ENCODE measurements around the gene TRIM8. TPM values are rescaled to one million over a fixed set of nuclear protein-coding genes. Genes with fewer than 3 reads are reported as not detected.

Gene TRIM8
- total RNA-seq (2021), result 37.0 and 40.6 TPM in 2 replicates
- long read RNA-seq, full-length matches to known transcripts, result 13 of 19 reads
- long read RNA-seq, partial matches to known transcripts, result 0 of 19 reads
- long read RNA-seq, other reads (novel, unspliced or antisense), result 6 of 19 reads

DNA sequence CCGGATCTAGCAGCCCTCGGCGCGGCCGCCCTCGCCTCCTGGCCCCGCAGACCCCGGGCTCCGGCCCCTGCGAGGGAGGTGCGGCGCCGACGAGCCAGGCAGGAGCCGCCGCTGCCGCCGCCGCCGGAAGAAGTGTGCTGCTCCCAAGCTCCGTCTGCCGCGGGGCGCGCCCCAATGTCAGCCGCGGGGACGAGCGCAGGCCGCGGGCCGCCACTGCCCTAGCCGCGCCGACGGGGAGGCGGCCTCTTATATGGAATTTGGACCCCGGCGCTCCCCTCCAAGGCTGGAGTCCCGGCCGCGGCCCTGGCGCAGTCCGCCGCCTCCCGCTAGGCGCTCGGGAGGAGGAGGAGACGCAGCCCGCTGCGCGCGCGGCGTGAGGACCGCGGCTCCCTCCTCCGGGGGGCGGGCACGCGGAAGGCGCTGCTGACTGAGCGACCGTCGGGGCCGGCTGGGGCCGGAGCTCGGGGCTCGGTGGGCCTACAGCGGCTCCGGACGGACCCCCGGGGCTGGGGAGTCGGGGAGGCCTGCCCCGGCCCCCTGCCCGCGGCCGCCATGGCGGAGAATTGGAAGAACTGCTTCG, at the start of gene TRIM8:
Gene TRIM8, plus strand, starts transcription at position 414 of the 580 bp plus-strand sequence. Its CDS starts 139 bp downstream, at position 553.
- Mint-ChIP-seq H3K27me3 (ENCODE audit: low read depth) (no peaks in the 10 kb centered on the region), H3K27ac (peak within 1 kb of the TSS in 2 of 3 experiments; percentile 88 to 91; a peak in 4 of 7 replicates), H3K4me1 (peaks cover 41 to 42% of the 10 kb centered on the region in 2 experiments), H3K4me3 (peak within 1 kb of the TSS; percentile 93 to 97), H3K9me3 (no peaks in the 10 kb centered on the region; a peak in 1 of 5 replicates), H3K36me3 (ENCODE audit: insufficient read depth in 1 of 3, low read depth in 3 of 3) (peaks cover 0 to 4% (median 0%) of the 10 kb centered on the region in 3 experiments; a peak in 2 of 7 replicates)
- Histone ChIP-seq H2BK15ac (ENCODE audit: low read depth, low read length) (no peak within 1 kb of the TSS), H3K9ac (ENCODE audit: extremely low read depth, insufficient read length, low read length) (peak within 1 kb of the TSS; percentile 58), H3K23me2 (ENCODE audit: insufficient read length, low read depth, low read length, poor library complexity, severe bottlenecking) (peaks cover 28% of the 10 kb centered on the region), H4K5ac (ENCODE audit: insufficient read length, low read depth, low read length) (no peak within 1 kb of the TSS), H3K4ac (ENCODE audit: low read depth, low read length) (no peak within 1 kb of the TSS), H2AFZ (ENCODE audit: low read length) (no peak within 1 kb of the TSS), H3K79me2 (ENCODE audit: insufficient read depth, low read length) (peaks cover 19% of the 10 kb centered on the region; the same call in 1 of the 2 replicates), H3K27ac (ENCODE audit: insufficient read length, low read depth, low read length) (no peak within 1 kb of the TSS), H3K79me1 (ENCODE audit: insufficient read depth, low read depth, low read length, poor library complexity, severe bottlenecking) (no peaks in the 10 kb centered on the region), H3K4me2 (ENCODE audit: insufficient read depth, insufficient read length, low read length) (peak within 1 kb of the TSS; percentile 77), H4K20me1 (ENCODE audit: control insufficient read depth, insufficient read depth, insufficient read length) (peaks cover 3% of the 10 kb centered on the region), H2AK5ac (ENCODE audit: insufficient read length, low read length) (no peak within 1 kb of the TSS), H3K9me3 (ENCODE audit: control insufficient read depth, low read depth, low read length) (no peaks in the 10 kb centered on the region), H3K18ac (ENCODE audit: insufficient read length, low read depth, low read length) (peak within 1 kb of the TSS; percentile 72), H4K8ac (replicated peaks; ENCODE audit: insufficient read length, low read depth, low read length) (no peak within 1 kb of the TSS), H3T11ph (ENCODE audit: low read length) (no peak within 1 kb of the TSS), H3K27me3 (ENCODE audit: insufficient read depth, low read length) (no peaks in the 10 kb centered on the region), H2BK12ac (ENCODE audit: insufficient read length, low read depth, low read length) (no peak within 1 kb of the TSS), H3K23ac (ENCODE audit: insufficient read length, low read depth, low read length) (no peak within 1 kb of the TSS), H3K14ac (ENCODE audit: insufficient read depth, low read length) (peak within 1 kb of the TSS; percentile 80), H2BK5ac (ENCODE audit: insufficient read length, low read length) (no peak within 1 kb of the TSS), H3K4me1 (ENCODE audit: insufficient read depth, low read length) (peaks cover 1% of the 10 kb centered on the region; the same call in 1 of the 2 replicates), H2BK20ac (ENCODE audit: low read depth, low read length, poor library complexity, severe bottlenecking) (no peak within 1 kb of the TSS), H3K56ac (ENCODE audit: insufficient read length, low read depth, low read length) (no peak within 1 kb of the TSS), H4K91ac (ENCODE audit: insufficient read length, low read depth, low read length) (no peak within 1 kb of the TSS), H2BK120ac (ENCODE audit: low read depth, low read length, poor library complexity, severe bottlenecking) (no peak within 1 kb of the TSS)
- WGBS (ENCODE audit: extremely low coverage, insufficient read length, low lambda C conversion rate), result no CpG with 5 or more reads among the region's 80 CpGs
- peak; percentile 53 for DNase-seq
- TF ChIP-seq CTCF (conservative IDR thresholded peaks at IDR 0.05), result no peak

Data from H9 (cell line).